Right lobe of liver (tissue), 6 donors: ENCODE results near the gene SEMA3C. TPM values are rescaled to one million over a fixed set of nuclear protein-coding genes. Genes with fewer than 3 reads are reported as not detected.

Experiments used
- ATAC-seq, 4 donors: fragments of 200-7000 bp; cut with Tn5 transposase; one replicate each; pipeline ENCODE4 v1.9.1; 2020; ENCODE audit warnings: mild to moderate bottlenecking in 4 of 4, moderate library complexity in 4 of 4
- DNase-seq, 3 donors: peaks; one replicate each; pipeline ENCODE4 v3.0.0-alpha.2; 2020
- H3K27ac ChIP-seq, 3 donors: fragments of 200-600 bp; one replicate each; pipeline ENCODE4 v1.8.0; 2022
- H3K27me3 ChIP-seq, 2 donors: fragments of 200-600 bp; one replicate each; pipeline ENCODE4 v1.8.0; 2022
- H3K36me3 ChIP-seq, 4 donors: fragments of 200-600 bp; sonication (generic) in 1 of 4; one replicate each; pipeline versions ENCODE4 v1.5.1 to v1.8.0; 2017 to 2022; ENCODE audit warnings: control low read depth in 1 of 4
- H3K4me1 ChIP-seq, 4 donors: fragments of 200-600 bp; sonication (generic) in 1 of 4; one replicate each; pipeline versions ENCODE4 v1.5.1 to v1.8.0; 2017 to 2022; ENCODE audit warnings: control low read depth in 1 of 4
- H3K4me3 ChIP-seq, 3 donors: fragments of 200-600 bp; one replicate each; pipeline ENCODE4 v1.8.0; 2022
- H3K9me3 ChIP-seq, 4 donors: fragments of 200-600 bp; sonication (generic) in 1 of 4; one replicate each; pipeline versions ENCODE4 v1.5.1 to v1.8.0; 2017 to 2022; ENCODE audit warnings: control low read depth in 1 of 4
- POLR2A ChIP-seq: fragments of 450-650 bp; IDR thresholded peaks from one replicate; pipeline ENCODE4 v1.6.1; 2017; ENCODE audit warnings: antibody characterized with exemption, mild to moderate bottlenecking
- WGBS: methylation state at CpG from one replicate; pipeline ENCODE4 v1.1.6; 2018; ENCODE audit warnings: low coverage, low lambda C conversion rate; ENCODE audit not compliant: insufficient coverage; ENCODE audit errors: missing lambda C conversion rate; 5-methylcytosine and 5-hydroxymethylcytosine counted together
- intact Hi-C, 2 donors: fragments of 100-400 bp; cut with DNase I; formaldehyde crosslinking; loops; one replicate each; pipeline versions ENCODE4 v1.11.2 to v1.14.1; 2022
- total RNA-seq, 6 experiments: library from RNA; depleted of rRNA in 2 of 6; stranded (reverse); fragments of >200 nt in 2 of 6; fragmentation: NEBNext Ultra II Directional in 3 of 6; extraction: Animal tissue kit (Norgen Biotek cat#: 25700) in 3 of 6; gene quantifications; one replicate each; pipeline versions ENCODE4 v1.1.0 to v1.2.4, GENCODE V29; 2016 to 2023
- TF ChIP-seq, protein P1 (sequence below), 4 donors: fragments of 200-600 bp in 3 of 4; fragments of 450-650 bp in 1 of 4; IDR thresholded peaks; one replicate each; pipeline versions ENCODE4 v1.5.1 to v1.8.0; 2016 to 2022; ENCODE audit warnings: antibody characterized with exemption in 4 of 4, mild to moderate bottlenecking in 2 of 4
- donor health status: DM: no; HTN: yes; CAD: no.
- donor health status: DM: no; HTN: no; CAD: no.
- donor health status: DM: no; HTN: no; CAD: no.
- donor health status: DM: no; HTN: yes; CAD: no.
- donor health status: DM: no; HTN: yes; CAD: no.

SEMA3C gene
- total RNA-seq, 6 experiments from 2014 or later: 0.23 to 1.3 (median 0.53) TPM

DNA sequence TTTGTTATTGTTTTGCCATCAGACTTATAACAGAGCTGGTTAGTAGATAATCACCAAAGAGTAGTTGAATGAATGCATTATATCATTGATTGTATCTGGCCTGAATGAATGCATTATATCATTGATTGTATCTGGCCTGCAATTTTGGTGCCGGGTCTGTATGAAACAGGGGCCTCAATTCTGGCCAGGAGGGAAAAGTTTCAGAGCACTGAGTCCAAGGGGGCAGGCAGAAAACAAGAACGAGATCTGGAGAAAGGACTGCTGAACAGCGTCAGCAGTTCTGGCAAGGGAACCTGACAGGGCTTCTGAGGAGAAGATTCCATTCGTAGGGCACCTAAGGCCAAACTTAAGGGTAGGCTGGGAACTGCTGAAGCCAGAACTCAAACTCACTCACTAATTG, 128.0 kb downstream of the SEMA3C start:
- Histone ChIP-seq H3K27me3 (no peaks in the 10 kb centered on the region), H3K27ac (no peak overlapping the region), H3K4me1 (no peaks in the 10 kb centered on the region), H3K36me3 (no peaks in the 10 kb centered on the region), H3K9me3 (no peaks in the 10 kb centered on the region), H3K4me3 (no peak overlapping the region)
- intact Hi-C loops: no loop called here
- TF ChIP-seq, protein P1, sequence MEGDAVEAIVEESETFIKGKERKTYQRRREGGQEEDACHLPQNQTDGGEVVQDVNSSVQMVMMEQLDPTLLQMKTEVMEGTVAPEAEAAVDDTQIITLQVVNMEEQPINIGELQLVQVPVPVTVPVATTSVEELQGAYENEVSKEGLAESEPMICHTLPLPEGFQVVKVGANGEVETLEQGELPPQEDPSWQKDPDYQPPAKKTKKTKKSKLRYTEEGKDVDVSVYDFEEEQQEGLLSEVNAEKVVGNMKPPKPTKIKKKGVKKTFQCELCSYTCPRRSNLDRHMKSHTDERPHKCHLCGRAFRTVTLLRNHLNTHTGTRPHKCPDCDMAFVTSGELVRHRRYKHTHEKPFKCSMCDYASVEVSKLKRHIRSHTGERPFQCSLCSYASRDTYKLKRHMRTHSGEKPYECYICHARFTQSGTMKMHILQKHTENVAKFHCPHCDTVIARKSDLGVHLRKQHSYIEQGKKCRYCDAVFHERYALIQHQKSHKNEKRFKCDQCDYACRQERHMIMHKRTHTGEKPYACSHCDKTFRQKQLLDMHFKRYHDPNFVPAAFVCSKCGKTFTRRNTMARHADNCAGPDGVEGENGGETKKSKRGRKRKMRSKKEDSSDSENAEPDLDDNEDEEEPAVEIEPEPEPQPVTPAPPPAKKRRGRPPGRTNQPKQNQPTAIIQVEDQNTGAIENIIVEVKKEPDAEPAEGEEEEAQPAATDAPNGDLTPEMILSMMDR (IDR thresholded peaks at IDR 0.05): no peak
- TF ChIP-seq POLR2A: no peak
- no peak for ATAC-seq
- no peak for DNase-seq
- WGBS: 41% methylated on average over 2 of the region's 4 CpGs

DNA sequence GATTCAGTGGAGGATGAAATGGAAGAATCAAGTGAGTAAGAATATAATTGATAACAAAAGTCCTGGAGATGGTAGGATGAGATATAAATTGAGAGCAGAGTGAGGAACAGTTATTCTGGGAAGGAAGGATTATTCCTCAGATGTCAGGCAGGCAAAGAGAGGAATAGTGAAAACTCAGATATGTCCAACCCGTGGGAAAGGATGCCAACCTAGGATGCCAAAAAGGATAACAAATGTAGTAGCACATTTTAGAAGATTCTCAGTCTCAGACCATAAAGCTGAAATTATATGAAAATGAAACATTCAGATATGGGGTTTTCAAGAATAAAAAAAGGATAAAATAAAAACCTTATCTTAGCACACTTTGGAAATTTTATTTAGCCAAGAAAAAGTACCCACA, 131.1 kb downstream of the SEMA3C start:
- no peaks in the 10 kb centered on the region for H3K9me3 ChIP-seq
- no peaks in the 10 kb centered on the region for H3K4me1 ChIP-seq
- TF ChIP-seq, protein P1 (IDR thresholded peaks at IDR 0.05): no peak
- no peak for TF ChIP-seq POLR2A
- 64% methylated on average over 1 of the region's 1 CpG for WGBS
- ATAC-seq (no peak), DNase-seq (no peak)
- H3K27ac ChIP-seq: no peak overlapping the region
- intact Hi-C loops: no loop called here
- no peaks in the 10 kb centered on the region for H3K27me3 ChIP-seq
- H3K36me3 ChIP-seq: no peaks in the 10 kb centered on the region
- H3K4me3 ChIP-seq: no peak overlapping the region

DNA sequence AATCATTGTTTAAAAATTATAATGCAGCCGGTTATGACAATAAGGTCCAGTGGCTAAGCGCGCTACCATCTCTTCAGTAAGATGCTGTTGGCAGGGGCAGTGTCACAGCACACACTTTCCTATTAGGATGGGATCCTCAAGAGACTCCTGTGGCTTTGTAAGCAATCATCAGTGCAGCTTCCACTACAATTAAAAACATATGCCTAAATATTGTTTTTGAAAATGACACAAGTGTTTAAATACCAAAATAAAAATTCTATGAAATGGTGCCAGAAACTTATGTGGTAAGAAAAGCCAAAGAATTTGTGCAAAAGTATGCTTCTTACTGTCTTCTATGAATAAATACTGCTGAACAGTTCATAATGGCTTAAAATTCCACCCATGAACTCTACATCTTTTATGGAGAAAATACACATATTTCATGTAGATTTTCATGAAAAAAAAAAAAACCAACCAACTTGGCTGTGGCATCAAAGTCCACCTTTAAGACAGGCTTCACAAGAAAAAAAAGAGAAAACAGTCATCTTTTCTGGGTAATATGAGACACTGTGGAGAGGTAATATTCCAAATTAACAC, 132.8 kb downstream of the SEMA3C start:
- H3K4me1 ChIP-seq: no peaks in the 10 kb centered on the region
- H3K4me3 ChIP-seq: no peak overlapping the region
- H3K27me3 ChIP-seq: no peaks in the 10 kb centered on the region
- intact Hi-C loops: no loop called here
- DNase-seq (no peak), ATAC-seq (no peak)
- no peaks in the 10 kb centered on the region for H3K9me3 ChIP-seq
- 76% methylated on average over 3 of the region's 3 CpGs for WGBS
- TF ChIP-seq, protein P1 (IDR thresholded peaks at IDR 0.05): no peak
- TF ChIP-seq POLR2A: no peak
- no peak overlapping the region for H3K27ac ChIP-seq
- H3K36me3 ChIP-seq: no peaks in the 10 kb centered on the region

DNA sequence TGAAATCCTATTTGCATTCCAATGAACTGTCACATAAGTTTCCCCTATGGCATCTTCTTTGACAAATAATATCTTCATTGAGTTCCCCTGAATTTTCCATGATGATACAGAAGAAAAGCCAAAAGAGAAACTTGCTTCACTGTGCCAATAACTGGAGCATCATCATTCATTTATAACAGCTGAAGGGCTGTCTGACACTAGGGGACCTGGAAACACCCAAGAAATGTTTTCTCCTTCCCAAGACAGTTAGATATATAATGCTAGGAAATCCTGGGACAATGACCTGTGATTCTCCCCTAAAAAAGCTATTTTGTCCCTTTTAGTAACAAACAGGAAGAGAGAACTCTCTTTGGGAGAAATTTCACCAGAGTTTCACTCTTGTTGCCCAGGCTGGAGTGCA, 133.6 kb downstream of the SEMA3C start:
- TF ChIP-seq POLR2A: no peak
- TF ChIP-seq, protein P1 (IDR thresholded peaks at IDR 0.05): no peak
- no peaks in the 10 kb centered on the region for H3K27me3 ChIP-seq
- no peak overlapping the region for H3K4me3 ChIP-seq
- DNase-seq: no peak
- H3K36me3 ChIP-seq: no peaks in the 10 kb centered on the region
- H3K27ac ChIP-seq: no peak overlapping the region
- H3K4me1 ChIP-seq: no peaks in the 10 kb centered on the region
- intact Hi-C loops: no loop called here
- ATAC-seq: no peak
- H3K9me3 ChIP-seq: no peaks in the 10 kb centered on the region
